HS-5 (cell line): Measurements from ENCODE around the gene IGFBP6.
"Not testable (repeated sequence)": the region's sequence is repeated elsewhere in the genome, so short reads cannot be mapped to it uniquely, and the experiment has no call there.

Experiments
- DNase-seq: peaks from one replicate; pipeline ENCODE4 v3.0.0-alpha.2; 2012; ENCODE audit warnings: low read depth

IGFBP6 gene

GRCh38 chr12:53070877-53071492, 26.5 kb upstream of the IGFBP6 start:
- no peak for DNase-seq

GRCh38 chr12:53071591-53072551, 25.6 kb upstream of the IGFBP6 start:
- DNase-seq, result no peak

GRCh38 chr12:53073881-53074280, 23.6 kb upstream of the IGFBP6 start:
- DNase-seq, result no peak

GRCh38 chr12:53074283-53074998, 23.0 kb upstream of the IGFBP6 start:
- DNase-seq, result no peak

GRCh38 chr12:53074999-53075370, 22.5 kb upstream of the IGFBP6 start:
- DNase-seq, result no peak

- DNase-seq, result no peak
Observed at GRCh38 chr12:53076461-53076860, 21.0 kb upstream of the IGFBP6 start.

- no peak for DNase-seq
Observed at GRCh38 chr12:53077030-53077429, 20.4 kb upstream of the IGFBP6 start.

- DNase-seq, result peak; percentile 11
Observed at GRCh38 chr12:53078425-53079225, 18.8 kb upstream of the IGFBP6 start.

GRCh38 chr12:53079226-53080117, 18.0 kb upstream of the IGFBP6 start, which contains the start of gene SPRYD3:
TSS of gene SPRYD3 (minus strand) at chr12:53079390. CDS start at chr12:53079333, 57 bp downstream.
- peak; percentile 82 for DNase-seq

GRCh38 chr12:53082637-53083175, 14.8 kb upstream of the IGFBP6 start:
- DNase-seq, result no peak

- DNase-seq, result no peak
Observed at GRCh38 chr12:53086361-53086760, 11.1 kb upstream of the IGFBP6 start.

GRCh38 chr12:53090105-53090504, 7.4 kb upstream of the IGFBP6 start:
- DNase-seq, result no peak

- no peak for DNase-seq
Observed at GRCh38 chr12:53090554-53090953, 6.9 kb upstream of the IGFBP6 start.

GRCh38 chr12:53091756-53092155, 5.7 kb upstream of the IGFBP6 start:
- no peak for DNase-seq

- DNase-seq, result no peak
Observed at GRCh38 chr12:53093777-53094393, 3.6 kb upstream of the IGFBP6 start.

- no peak for DNase-seq
Observed at GRCh38 chr12:53094394-53094787, 3.1 kb upstream of the IGFBP6 start.

- not testable (repeated sequence) for DNase-seq
Observed at GRCh38 chr12:53094796-53095595, 2.5 kb upstream of the IGFBP6 start.

- not testable (repeated sequence) for DNase-seq
Observed at GRCh38 chr12:53095596-53095895, 1.9 kb upstream of the IGFBP6 start.

GRCh38 chr12:53096089-53096741, 1.3 kb upstream of the IGFBP6 start:
- peak; percentile 73 for DNase-seq
